Measurements from ENCODE around the gene MBLAC1. TPM values are rescaled to one million over a fixed set of nuclear protein-coding genes. Genes with fewer than 3 reads are reported as not detected.

The MBLAC1 gene
- polyA plus RNA-seq, 12 donors: 0.37 to 1.8 (median 0.76) TPM; not detected in 2

DNA sequence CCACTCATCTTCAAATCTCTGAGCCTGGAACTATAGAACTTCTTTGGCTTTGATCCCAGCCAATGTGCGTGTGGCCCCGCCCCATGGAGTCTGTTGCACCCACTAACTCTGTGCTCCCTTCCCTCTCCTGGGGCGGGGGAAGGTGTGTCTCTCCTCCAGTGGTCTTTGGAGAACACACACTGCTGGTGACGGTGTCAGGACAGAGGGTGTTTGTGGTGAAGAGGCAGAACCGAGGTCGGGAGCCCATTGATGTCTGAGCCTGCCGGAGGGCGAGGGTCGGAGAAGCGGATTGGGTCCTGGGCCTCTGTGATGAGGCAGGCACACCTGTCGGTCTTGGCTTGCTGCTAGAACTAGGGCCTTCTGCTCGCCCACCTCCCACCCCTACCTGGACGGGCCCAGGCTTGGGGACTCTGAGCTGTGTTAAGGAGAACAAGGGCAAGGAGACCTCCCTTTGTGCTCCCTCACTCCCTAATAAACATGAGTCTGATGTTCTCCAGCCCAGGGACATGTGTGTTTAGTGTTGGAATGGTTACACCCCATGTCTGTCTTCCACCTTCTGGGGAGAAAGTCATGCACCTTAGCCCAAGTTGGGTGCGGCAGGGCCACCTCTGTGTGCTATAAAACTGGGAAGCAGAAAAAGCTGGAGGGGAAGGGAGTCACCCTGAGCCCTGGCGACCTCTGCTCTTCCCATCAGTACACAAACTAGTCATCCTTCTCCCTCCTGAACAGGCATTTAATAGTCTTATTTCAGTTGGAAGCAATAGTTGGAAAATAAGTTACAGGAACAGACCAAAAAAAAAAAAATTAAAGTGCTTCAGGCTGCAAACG lies 27.2 kb downstream of the MBLAC1 start:
- DNase-seq: no peak

DNA sequence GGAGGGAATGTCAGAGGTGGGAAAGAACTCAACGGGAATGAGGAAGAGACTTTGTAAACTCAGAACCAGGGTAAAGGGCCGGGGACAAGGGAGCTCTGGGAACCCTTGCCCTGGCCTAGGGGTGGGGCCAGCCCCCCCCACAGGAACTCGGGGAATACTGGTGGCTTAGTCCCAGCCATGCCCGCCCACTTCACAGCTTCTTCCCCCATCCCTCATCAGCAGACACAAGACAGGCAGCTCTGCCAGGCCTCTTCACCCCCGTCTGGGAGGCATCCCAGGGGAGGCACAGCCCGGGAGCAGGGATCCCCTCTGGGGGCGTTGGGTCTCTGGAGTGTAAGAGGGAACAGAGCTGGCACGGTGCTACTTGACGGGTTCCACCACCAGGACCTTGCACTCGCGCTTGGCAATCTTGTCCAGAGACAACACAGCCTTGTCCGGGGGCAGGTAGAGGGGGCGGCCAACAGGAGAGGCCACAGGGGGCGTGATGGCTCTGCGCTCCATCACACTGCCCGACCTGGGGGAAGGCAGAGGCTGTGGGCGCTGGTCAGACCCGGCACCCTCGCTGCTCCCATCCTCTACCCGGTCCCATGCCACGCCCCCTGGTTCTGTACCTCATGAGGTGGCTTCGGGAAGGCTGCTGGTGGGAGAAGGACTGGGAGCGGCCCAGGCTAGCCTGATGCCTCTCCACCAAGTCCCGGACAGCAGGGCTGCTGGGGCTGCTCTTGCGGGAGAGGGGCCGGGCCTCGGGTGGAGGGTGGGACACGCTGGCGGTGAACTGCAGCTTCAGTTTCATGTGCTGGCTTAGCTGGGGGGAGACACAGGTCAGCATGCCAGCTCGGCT lies 28.1 kb downstream of the MBLAC1 start:
- DNase-seq: no peak

DNA sequence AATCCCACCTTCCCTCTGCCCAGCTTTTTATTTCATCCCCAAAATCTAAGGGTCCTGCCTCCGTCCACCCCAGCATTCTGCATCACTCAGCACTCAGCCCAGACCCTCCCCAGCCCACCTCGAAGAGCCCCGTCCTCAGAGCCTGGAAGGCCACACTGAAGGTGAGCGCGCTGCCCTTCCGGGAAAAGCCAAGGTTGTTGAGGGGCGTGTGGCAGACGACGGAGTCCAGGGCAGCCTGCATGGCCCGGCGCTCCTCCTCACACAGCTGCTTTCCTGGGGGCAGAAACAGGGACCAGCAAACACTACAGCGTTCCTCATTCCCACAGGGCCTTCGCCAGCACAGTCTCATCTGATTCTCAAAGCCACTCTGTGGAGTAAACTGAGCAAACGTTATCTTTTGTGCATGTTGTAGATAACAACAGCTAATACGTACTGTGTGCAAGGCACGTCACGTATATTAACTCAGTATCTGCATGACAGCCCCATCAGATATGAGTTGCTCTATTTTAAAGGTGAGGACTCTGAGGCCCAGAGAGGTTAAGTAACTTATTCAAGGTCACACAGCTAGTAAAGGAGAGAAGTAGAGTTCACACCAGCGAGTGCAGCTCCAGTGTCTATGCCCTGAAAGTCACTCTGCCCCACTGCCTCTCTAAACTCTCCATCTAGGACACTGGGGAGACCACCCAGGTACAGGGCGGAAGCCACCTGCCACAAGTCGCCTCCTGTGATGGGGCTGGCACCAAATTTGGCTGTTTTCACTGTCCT lies 29.0 kb downstream of the MBLAC1 start:
- no peak for DNase-seq

DNA sequence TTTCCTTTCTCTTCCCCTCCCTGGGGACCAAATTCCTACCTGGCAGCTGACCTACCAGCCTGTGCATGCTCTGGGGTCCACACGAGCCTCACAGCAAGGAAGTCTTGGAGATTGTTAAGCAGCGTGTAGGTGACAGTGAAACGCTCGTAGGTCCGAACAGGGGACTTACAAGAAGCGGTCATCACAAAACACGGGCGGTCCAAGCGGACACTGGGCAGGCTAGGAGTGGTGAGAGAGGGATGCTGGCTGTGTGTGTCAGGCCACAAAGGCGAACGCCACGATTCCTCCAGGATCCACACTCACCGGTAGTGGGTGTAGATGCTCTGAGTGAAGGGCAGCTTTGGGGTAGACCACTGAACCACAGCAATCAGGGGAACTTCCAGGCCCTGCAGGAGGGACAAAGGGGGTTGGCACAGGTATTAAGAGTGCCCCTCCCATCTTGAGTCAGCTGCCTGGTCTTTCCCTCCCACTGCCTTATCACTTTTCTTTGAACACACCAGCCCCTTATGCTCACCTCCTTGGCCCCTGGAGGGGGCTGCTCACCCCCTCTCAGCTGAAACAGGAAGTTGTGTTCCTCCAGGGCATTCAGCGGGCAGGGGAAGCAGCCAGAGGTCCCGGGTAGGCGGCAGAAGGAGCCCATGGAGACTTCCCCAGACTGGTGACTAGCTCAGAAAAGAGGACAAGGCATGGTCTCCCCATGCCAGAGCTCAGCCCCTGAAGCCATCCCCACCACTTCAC lies 29.7 kb downstream of the MBLAC1 start:
- DNase-seq: no peak

DNA sequence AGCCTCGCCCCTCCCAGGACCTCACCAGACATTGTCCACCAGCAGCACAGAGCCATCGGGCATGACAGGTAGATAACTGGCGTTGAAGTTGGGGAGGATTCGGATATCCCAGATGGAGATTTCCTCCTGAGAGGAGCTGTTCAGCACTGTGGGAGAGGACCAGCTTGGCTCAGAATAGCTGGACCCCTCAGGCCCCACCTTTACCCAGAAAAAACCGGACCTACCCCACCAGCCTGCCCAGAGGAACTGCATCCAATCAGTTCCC lies 30.2 kb downstream of the MBLAC1 start:
- no peak for DNase-seq

DNA sequence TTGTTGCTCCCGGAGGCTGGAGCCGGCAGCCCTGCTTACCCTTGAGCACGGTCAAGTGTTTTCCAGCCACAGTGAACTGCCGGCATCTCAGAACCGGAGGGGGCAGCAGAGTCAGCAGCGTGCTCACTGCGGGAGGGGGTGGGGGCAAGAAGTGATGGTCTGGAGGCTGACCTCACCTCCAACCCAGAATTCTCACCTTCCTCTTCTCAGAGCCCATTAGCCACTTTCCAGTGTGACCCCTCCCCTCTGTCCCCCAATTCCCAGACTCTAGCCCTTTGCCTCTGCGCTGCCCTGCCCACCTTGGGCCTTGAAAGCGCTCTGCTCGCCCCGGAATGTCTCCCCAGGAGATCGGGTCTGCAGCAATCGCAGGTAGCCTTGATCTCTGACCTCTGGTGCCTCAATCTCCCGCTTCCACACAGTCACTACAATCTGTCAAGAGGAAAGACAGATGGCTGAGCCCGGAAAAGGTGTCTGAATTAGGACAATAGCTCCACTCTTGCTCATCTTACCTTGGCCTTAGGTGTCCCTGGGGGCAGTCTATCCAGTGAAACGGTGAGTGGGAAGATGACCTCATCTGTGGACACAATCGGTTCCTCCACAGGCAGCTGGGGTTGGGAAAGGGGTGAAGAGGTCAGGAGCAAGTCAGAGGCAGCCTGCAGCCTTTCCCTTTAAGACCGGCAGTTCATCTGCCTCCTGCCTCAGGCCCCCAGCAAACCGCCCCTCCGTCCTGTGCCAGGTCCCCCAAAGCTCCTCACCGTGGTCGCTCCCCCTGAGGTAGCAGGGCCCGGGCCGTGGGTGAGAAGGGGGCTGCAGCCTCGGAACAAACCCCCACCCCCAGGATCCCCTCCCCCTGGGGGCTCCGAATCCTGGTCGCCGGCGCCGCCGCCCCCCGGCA lies 30.8 kb downstream of the MBLAC1 start:
- DNase-seq: no peak

DNA sequence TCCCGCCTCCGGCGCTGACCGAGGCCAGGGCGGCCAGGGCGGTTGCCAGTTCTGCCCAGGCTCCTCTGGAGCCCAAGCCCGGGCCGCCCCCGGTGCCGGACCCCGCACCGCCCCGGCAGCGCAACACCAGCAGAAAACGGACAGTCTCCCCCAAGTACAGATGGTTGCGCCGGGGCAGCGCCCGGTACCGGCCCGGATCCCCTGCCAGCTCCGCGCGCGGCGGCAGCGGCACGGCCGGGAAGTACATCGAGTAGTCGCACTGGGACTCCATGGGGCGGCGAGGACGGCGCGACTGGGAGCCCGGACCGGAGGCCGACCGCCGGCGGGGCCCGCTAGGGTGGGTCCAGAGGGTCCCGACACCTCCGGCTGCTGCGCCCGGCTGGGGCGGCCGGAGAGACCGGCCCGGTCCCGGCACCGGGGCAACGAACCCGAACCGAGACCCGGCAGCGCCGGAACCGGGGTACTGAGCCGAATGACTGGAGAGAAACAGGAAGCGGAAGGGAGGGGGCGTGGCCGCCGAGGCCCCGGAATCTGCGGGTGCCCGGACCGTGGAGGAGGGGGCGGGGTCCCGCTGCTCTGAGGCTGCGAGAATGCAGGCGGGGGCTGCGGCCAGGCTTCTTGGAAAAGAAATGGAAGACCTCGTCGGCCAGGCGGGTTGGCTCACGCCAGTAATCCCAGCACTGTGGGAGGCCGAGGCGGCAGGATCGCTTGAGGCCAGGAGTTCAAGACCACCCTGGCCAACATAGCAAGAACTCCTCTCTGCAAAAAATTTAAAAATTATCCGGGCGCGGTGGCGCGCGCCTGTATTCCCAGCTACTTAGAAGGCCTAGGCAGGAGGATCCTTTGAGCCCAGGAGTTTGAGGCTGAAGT lies 31.7 kb downstream of the MBLAC1 start, which contains the start of gene TRAPPC14:
Gene TRAPPC14 (minus strand): TSS at position 495 of the 870 bp plus-strand sequence. CDS start 224 bp downstream, at position 271.
- DNase-seq: peak; percentile 90

DNA sequence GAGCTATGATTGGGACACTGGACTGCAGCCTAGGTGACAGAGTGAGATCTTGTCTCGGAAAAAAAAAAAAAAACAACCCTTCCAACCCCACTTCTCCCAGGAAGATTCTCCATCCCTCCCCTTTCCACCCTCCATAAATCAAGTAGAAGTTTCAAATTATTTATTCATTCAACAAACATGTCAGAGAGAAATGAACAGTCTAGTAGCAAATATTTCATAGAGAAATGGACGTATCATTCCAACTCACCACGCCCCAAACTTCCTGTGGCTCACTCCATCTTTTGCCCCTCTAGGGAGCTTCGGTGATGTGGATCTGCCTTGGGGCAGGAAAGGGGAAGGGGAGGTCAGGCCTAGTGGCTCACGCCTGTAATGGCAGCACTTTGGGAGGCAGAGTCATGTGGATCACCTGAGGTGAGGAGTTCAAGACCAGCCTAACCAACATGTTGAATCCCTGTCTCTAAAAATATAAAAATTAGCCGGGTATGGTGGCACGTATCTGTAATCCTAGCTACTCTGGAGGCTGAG lies 32.4 kb downstream of the MBLAC1 start:
- DNase-seq: no peak

DNA sequence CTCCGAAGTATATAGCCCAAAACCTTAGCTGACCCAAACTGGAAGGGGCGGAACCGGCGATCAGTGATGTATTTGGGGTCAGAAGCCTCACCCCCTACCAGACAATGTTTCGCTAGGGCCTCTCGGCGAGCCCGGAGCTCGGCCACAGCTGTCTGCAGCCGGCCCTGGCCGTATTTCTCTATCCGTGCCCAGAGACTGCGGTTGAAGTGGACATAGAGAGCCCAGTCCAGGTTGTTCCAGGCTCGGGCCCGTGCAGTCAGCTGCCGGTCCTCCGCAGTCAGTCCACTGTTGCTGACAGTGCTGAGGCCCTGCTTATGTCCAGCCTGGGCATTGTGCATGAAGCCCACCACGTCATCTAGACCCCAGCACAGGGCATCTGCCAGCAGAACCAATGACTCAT lies 33.3 kb downstream of the MBLAC1 start:
- DNase-seq: no peak

DNA sequence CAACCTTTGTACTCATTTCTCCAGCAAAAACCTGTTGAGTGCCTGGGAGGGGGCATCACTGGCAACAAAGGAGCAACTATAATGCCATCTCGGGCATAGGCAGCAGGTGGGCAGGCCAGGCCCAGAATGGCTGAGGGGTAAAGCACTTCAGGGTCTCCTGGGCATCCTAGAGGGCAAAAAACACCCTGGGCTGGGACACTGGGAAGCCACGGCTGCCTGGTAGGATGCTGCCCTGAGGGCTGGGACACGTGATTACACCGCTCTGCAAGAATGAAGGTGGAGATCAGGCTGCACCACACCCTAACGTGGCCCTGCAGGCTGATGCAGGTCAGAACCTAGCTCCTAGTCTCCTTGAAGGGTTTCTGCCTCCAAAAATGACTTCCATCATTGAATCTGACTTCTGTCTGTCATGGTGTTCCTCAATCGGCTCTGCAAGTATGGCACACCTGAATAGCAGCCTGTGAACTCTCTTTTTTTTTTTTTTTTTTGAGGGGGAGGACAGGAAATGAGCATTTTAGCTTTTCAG lies 36.3 kb downstream of the MBLAC1 start:
- DNase-seq: no peak

DNA sequence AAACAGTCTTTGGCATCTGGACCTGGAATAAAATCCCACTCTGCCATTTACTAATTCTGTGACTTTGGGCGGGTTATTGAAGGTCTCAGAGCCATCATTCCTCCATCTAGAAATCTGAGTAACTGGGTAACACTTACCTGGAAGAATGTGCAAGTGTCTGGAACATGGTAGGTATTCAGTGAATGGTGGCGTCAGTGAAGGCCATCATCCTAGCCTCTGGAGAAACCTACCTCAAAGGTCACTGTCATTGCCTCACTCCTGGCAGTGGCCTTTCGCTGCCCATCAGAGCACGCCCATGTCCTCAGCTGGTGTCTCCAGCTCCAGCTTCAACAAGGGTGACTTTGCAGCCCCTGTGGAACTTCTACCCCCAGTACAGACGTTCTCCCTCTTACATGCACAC lies 37.1 kb downstream of the MBLAC1 start:
- no peak for DNase-seq

DNA sequence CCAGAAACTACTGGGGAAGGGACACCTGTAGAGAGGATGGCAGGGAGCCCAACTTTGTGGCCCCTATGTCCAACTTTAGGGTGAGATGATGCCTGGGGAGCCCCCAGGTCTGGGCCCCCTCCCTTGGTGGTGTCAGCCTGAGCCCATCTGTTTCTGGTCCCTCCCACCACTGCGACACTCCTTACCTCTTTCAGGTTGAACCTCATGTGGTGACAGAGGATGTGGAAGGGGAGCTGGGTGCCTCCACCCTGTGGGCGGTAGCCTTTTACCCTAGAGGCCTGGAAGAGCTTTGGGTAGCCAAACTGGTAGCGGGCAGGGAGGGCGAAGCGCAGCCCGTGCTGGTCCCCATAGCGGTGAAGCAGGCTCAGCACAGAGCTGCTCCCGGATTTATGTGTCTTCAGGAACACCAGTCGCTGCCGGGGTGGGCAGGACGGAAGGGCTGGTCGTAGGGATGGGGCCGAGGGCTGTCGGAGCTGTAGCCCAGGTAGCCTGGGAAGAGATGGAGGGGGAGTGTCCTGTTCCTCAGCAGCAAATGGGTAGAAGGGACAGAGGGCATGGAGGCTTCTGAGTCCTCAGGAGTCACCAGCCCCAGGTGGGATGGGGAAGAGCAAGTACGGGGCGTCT lies 39.7 kb downstream of the MBLAC1 start:
- DNase-seq: no peak

DNA sequence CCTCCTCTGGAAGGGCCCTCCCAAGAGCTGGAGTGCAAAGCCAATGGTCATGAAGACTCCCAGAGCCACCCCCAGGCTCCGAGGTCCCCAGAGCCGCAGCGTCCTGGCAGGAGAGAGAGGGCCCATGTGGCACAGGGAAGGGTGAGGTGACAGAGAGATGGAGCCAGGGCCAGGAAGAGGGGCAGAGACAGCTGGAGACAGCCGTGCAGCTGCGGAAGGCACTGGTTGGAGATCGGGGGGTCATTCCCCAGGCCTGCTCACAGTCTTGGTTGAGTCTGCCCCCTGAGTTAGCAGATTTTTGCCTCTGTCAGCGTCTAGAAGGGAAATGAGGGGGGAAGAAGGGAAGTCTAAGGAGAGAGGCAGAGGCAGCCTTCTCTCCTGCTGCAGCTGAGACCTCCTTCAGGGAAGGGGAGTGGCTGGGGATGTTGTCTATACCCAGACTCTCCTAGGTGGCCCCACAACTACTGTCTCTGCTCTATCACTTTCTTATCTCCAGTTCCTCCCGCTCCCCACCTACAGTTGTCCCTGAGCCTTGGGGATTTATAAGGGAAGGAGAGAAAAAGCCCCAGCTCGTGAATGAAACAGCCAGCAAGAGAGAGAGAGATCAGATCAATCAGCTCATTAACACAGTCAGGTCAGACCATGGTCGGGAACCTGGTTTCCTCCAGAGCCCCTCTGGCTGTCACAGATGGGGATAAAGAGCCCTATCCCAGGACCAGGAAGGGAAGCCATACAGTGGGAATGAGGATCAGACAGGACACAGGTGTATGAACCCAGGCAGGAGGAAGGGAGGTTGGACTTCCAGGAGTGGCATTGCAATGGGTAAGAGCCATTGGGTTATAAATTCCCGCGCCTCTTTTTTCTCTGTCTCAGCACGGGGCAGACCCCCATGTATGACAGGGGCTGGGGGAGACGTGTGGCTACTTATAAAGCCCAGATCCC lies 40.5 kb downstream of the MBLAC1 start:
- no peak for DNase-seq

DNA sequence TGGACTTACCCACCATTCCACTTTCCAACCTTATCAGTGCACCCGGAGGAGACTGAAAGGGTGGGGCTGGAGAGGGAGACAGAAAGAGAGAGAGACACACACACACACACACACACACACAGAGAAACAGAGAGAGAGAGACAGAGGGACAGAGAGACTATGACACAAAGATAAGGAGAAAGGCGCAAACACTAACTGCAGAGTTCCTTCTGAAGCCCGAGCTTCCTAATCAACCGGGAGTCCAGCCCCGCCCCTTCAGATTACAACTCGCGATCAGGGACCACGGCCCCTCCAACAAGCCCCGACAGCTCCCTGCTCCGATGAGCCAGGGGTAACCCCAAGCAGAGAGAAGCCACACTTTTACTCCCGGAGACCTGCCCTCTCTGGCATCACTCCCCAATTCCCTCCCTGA lies 41.2 kb downstream of the MBLAC1 start:
- peak; percentile 48 for DNase-seq

DNA sequence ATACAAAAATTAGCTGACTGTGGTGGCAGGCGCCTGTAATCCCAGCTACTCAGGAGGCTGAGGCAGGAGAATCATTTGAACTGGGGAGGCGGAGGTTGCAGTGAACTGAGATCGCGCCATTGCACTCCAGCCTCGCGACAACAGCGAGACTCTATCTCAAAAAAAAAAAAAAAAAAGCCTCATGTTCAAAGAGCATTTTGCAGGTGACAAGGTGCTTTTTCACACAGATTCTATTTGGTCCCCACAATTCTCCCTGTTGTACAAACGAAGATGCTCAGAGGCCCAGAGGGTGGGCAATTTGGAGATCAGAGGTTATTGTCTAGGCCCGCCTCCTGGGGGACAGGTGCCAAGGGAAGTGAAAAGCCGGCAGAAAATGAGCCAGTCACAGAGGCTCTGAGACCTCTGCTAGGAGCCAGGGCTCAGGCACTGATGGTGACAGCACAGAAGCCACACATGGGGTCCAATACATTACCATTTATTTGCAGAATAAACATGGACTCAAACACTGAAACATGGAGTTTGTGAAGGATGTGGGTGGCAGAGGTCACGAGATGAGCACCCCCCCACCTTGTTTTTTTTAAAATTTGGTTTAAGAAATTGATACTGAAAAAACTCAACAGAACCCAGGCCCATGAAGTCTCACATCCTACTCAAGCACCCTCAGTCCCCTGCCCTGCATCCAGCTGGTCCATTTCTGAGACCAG lies 42.5 kb downstream of the MBLAC1 start:
- DNase-seq: no peak

DNA sequence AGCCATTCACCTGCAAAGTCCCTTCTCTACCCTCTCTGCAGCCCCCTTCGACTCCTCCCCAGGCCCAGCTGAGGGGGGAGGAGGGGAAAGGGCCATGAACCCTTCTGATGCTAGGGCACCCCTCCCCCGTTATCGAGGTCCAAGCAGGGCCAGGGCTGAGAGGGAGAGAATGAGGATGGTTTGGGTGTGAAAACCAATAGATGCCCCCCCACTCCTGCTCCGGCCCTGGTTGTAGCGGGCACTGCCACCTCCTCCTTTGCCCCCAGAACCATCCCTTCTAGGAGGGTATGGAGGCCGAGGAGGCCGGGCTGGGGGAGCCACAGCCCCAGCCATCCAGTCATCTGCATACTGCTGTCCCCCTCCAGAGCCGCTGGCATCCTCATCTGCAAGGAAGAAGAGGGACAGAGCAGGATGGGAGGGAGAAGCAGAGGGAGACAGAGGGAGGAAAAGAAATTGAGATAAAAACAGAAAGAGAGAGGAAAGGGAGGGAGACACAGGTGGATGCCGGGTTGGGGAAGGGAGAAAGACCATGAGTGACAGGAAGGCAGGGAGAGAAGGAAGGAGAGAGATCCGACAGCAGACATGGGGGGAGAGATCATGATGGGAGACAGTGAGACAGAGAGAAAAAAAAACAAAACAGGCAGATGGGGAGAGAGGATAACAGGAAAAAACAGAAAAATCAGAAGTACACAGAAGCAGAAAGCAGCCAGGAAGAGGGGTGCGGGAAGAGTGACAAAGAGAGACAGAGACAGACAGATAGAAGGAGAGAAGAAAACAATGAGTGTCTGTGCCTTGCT lies 43.5 kb downstream of the MBLAC1 start:
- no peak for DNase-seq

Measured in muscle of arm (tissue), 12 donors.